GM21619 (cell line): ENCODE measurements around the gene RBM38.

Experiments
- ATAC-seq: cut with Tn5 transposase; IDR thresholded peaks from one replicate; pipeline ENCODE4 v1.9.1; 2021; ENCODE audit not compliant: unreplicated experiment

The RBM38 gene

DNA sequence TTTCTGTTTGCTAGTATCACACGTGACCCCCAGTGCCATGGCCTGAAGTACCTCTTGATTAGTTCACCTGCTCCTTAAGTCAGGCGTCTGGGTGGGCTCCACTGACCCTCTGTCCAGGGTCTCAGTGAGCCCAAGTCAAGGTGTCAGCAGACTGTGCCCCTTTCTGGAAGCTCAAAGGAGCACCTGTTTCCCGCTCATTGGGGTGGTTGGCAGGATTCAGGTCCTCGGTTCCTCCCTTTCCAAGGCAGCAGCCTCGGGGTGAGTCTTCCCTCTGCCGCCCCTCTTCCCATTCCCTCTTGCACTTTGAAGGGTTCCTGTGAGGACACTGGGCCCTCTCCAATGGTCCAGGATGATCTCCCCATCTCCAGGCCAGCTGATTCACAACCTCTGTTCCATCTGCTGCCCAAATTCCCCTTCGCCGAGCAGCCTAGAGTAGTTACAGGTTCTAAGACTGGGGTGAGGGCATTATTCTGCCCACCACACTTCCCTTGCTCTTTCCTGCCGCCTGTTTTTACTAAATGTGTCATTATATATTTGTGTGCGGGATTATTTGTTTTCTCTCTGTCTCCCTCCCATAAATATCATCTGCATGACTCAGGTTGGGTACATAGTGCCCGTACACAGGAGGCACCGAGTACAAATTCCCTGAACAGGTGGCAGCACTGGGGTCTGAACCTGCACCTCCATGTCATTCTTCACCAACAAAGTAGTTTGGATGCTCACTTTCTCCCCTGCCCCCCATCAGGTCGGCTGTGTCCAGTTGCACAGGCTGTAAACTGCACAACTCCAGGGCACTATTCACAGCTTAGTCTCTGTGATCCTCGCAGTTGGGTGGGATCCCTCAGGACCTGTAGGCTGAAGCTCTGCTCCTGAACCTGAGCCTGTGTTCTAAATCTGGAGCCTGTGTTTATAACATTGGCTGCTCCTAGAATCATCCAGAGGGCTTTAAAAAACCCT, 58.5 kb downstream of the RBM38 start:
- no peak for ATAC-seq

DNA sequence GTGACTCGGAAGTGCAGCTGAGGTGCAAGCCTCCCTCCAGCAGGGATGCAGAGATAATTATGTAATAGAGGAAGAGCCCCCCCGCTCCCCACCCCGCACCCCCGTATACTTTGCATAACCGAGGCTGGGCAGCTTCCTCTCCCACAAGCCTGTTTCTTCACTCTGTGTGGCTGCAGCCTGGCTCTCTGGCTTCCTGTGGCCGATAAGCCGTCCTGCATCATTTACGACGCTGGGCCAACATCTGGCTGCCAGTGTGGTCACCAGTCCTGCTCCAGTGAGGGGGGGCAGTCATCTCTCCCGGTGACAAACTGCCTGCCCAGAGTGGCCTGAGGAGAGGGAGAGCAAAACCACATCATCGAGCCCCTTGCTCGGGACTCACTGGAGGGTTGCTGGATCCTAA, 59.2 kb downstream of the RBM38 start:
- peak; percentile 78 for ATAC-seq

DNA sequence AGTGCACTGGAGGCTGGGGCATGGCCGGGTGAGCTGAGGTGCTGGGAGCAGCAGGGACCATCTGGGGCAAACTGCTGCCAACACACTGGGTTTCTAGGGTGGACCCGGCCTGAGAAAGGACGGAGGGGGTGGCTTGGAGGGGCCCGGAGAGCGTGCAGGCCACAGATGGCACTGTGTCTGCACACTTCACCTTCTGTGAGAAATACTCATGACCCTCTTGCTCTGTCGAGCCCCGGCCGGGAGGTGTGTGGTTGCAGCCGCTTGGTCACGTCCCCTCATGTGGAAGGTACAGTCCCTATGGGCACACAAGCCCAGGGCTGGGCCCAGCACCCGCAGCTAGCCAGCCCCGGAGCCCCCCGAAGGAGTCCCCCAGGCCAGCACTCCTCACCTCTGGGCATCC, 59.7 kb downstream of the RBM38 start:
- ATAC-seq: peak; percentile 35

DNA sequence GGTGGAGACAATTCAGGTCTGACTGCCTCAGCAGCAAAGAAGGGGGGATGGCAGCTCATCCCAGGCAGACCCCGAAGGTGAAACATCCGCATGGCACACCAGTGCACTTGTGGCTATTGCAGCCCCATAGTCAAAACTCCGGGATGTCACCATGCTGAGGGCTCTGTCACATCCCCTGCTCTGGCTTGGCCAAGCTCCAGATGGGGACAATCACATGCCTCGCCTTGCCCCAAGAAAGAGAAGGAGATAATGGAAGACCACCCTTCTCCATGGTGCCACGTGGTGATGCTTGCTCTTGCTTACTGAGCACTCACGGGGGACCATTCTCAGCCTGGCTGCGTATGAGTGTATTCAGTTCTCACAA, 60.2 kb downstream of the RBM38 start:
- no peak for ATAC-seq

DNA sequence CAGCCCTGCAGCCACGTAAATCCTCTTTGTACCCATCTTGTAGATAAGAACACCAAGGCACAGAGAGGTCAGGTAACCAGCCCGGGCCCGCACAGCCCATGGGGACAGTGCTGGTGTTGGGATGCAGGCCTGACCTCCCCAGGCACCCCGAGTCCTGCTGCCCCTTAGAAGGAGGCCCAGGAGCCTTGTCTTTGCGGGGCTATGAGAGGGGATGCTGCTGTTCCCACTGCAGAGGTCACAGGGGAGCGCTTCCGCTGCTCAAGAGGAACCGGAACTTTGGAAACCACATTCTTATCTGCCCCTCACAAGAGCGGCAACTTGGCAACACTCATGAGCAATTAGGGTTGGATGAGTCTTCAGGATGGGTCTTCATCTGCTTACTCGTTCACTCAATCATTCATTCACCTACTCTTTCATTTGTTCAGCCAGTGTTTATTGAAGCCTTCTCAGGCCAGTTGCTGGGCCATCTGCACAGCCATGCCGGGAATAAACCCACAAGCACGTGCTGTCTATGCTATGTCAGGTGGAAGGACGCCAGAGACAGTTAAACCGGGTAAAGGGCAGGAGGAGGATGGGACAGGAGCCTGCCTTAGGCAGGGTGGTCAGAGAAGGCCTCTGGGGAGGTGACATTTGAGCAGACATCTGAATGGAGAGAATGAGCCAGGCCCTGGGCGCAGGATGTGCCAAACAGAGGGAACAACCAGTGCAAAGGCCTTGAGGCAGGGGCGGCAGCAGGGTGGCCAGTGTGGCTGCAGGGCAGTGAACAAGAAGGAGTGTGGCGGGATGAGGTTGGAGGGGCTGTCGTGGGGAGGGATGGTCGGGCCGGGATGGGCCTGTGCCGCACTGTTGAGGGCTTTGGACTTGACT, 60.8 kb downstream of the RBM38 start:
- no peak for ATAC-seq

DNA sequence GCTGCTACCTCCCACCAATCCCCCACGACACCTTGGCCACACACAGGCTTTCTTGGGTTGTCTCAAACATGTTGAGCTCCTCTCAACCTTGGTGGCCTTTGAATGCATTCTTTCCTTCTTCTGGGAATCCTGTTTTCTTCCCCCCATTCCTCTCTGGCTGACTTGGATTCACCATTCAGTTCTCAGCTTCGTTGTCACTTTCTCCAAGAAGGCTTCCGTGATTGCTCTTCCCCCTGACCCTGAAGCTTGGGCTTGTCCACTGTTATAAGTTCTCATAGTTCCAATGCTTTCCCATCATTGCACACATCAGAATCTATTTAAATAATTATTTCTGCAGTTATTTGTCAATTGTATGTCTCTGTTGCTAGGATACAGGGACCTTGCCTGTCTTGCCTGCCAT, 64.2 kb downstream of the RBM38 start:
- ATAC-seq: no peak

DNA sequence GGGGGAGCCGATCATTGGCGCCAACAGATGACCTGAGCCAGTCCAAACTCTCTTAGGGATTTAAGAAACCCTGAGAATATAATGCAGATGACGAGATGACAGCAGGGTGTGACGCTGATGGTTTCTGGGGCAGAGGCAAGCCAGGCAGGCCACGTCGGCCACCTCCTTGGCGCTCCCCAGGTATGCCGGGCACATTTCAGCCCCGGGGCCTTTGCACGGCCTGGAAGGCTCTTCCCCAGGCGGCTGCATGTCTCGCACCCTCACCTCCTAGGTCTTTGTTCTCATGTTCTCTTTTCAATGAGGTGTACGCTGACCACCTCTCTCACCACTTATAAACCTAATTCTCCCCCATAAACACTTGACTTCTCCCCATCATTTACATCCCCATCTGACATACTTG, 64.9 kb downstream of the RBM38 start:
- no peak for ATAC-seq

DNA sequence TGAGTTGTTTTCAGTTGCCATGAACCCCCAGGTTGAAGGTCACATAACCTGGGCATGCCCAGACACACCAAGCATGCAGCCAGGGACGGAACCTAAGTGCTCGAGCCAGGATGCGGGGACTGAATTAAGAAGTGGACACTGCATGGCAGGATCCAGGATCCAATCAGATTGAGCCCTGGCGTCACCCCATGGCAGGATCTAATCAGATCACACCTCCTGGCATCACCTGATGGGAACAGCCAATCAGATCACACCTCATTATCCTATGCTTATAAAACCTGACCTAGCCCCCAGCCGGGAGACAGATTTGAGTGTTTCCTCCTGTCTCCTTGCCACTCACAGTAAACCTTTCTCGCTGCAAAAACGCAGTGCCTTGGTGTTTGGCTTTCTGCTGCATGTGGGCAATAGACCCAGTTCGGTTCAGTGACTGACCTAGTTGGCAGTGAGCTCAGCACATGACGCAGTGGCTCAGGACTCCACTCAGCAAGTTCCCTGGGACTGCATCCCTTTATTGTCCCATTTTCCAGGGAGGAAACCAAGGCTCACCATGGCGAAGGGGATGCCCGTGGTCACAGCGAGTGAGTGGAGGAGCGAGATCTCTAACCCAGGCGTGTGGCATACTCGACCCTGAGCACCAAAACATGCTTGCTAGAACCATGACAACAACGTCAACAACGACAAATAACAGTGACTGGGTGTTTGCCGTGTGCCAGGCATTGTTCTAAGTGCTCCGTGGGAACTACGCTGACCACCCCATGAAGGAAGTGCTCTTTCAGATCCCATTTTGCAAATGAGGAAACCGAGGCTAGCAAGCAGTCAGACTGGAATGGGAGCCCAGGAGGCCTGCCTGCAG, 66.3 kb downstream of the RBM38 start:
- no peak for ATAC-seq

DNA sequence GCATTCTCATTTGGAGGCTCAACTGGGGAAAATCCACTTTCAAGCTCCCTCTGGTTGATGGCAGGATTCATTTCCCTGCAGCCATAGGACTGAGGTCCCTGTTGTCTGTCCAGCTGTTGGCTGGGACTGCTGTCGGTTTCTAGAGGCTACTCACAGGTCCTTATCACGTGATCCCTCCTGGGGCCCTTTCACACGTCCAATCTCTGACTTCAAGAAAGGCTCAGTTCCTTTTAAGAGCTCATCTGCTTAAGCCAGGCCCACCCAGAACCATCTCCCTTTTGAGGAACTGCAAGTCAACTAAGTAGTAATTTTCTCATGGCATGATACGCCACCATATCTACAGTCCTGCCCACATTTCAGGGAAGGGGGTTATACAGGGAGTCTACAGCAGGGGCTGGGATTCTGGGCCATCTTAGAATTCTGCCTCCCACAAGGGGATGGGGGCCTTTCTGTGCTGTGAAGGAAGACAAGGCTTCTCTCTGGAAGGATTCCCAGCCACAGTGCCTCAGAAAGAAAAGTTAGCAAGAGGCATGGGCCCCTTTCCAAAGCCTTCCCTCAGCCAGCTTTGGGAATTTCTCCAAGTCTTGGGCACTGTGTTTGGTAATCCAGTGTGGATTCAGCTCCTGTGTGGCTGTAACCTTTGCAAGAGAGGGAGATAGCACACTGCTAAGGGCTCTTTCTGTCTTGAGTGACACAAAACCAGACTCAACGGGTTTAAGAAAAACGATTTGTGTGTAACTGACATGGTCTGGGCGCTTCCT, 67.4 kb downstream of the RBM38 start:
- ATAC-seq: no peak
